HG03066 (cell line): Measurements from ENCODE around the gene SPOCK1.
"Not testable (repeated sequence)": the region's sequence is repeated elsewhere in the genome, so short reads cannot be mapped to it uniquely, and the experiment has no call there.

ENCODE experiments used
- ATAC-seq: cut with Tn5 transposase; IDR thresholded peaks from one replicate; pipeline ENCODE4 v1.9.1; 2021; ENCODE audit warnings: low read depth; ENCODE audit not compliant: unreplicated experiment

Gene SPOCK1

DNA sequence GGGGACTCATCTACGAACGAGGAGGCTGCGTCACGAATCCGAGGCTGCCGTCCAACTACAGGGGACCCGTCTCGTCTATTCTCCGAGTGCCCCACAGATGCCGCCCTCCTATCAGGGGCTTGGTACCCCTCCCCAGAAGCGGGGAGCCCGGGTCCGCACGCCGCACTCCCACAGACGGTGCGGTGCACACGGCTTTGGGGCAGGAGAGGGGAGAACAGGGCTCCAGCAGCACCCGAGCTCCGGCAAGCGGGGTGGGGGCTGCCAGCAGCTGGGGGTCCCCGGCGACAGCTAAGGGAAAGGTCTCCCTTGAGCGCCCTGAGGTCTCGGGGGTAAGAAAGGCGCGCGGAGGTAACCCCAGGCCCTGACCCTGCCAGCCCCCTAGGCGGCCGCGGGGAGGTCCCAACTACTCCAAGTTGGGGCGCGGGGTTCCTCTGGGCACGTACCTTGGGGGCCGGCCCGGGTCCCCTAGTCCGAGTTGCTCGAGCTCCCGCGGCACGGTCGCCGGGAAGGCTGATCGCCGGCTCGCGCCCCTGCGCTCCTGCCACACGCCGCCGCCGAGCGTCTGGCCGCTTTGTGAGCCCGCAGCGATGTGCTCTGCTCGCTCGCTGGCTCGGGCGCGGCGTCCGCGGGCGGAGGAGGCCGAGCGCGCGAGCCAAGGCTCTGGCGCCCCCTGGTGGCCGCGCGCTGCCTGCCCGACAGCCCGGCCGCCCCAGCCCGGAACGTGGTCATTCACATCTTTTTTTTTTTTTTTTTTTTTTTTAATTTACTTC lies at the start of gene SPOCK1:
SPOCK1 (minus strand) TSS at position 591 of the 770 bp plus-strand sequence.
- ATAC-seq, result peak; percentile 94

GRCh38 chr5:137545956-137546355 lies 46.8 kb upstream of the SPOCK1 start:
- no peak for ATAC-seq

GRCh38 chr5:137535449-137535848 lies 36.3 kb upstream of the SPOCK1 start:
- ATAC-seq, result not testable (repeated sequence)

- ATAC-seq, result no peak
Measured at GRCh38 chr5:137533963-137534362, 34.8 kb upstream of the SPOCK1 start.

GRCh38 chr5:137531266-137531665 lies 32.1 kb upstream of the SPOCK1 start:
- no peak for ATAC-seq

- ATAC-seq, result no peak
Measured at GRCh38 chr5:137521246-137521645, 22.1 kb upstream of the SPOCK1 start.

GRCh38 chr5:137516961-137517360 lies 17.8 kb upstream of the SPOCK1 start:
- no peak for ATAC-seq

DNA sequence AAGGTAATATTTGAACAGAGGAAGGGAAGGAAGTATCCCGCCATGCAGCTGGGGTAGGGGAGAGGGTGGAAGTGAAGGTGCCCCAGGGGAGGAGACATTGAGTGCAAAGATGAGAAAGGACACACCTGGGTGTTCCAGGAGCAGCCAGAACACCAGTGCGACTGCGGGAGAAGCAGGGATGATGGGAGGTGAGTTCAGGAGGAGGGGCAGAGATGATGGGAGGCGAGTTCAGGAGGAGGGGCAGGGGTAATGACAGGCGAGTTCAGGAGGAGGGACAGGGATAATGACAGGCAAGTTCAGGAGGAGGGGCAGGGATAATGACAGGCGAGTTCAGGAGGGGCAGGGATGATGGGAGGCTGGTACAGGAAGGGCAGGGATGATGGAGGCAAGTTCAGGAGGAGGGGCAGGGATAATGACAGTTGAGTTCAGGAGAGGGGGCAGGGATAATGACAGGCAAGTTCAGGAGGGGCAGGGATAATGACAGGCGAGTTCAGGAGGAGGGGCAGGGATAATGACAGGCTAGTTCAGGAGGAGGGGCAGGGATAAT lies 17.2 kb upstream of the SPOCK1 start:
- no peak for ATAC-seq

DNA sequence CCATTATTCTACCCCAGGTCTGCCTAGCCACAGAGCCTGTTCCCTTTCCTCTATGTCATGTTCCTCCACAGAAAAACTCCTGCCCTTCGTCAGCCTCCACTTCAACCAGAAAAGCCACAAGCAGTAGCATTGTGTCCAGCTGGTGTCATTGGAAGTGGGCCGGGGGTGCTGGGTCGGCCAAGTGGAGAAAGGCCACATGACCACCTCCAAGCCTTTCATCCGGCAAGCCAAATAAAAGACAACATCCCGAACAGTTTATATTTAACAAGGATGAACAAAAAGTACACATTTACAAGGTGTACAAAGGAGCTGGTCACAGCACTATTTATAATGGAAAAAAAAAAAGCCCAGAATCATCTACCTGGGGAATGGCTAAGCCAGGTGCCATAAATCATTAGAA lies 16.1 kb upstream of the SPOCK1 start:
- no peak for ATAC-seq

GRCh38 chr5:137510671-137511070 lies 11.5 kb upstream of the SPOCK1 start:
- ATAC-seq, result no peak

GRCh38 chr5:137507150-137507549 lies 8.0 kb upstream of the SPOCK1 start:
- ATAC-seq, result no peak

- no peak for ATAC-seq
Measured at GRCh38 chr5:137506296-137506695, 7.2 kb upstream of the SPOCK1 start.

DNA sequence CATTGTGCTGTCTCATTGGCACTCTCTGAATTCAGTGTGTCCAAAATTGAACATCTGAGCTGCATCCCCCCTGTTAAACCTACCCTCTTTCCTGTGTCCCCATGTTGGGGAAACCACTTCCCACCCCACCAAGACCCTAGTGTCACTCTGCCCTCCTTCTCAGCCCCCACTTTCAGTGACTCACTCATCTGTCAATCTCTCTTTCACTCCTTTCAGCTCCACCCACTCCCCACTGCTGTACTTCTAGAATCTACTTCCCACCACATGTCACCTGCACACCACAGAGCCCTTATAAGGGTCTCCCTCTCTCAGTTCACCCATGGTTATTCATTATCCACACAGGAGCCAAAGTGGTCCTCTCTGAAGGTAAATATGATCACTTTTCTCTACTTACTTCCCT lies 5.8 kb upstream of the SPOCK1 start:
- ATAC-seq, result no peak

GRCh38 chr5:137503456-137503855 lies 4.3 kb upstream of the SPOCK1 start:
- ATAC-seq, result no peak

- ATAC-seq, result no peak
Measured at GRCh38 chr5:137502632-137503031, 3.5 kb upstream of the SPOCK1 start.

- no peak for ATAC-seq
Measured at GRCh38 chr5:137501846-137502406, 2.8 kb upstream of the SPOCK1 start.

- ATAC-seq, result no peak
Measured at GRCh38 chr5:137501226-137501625, 2.1 kb upstream of the SPOCK1 start.

DNA sequence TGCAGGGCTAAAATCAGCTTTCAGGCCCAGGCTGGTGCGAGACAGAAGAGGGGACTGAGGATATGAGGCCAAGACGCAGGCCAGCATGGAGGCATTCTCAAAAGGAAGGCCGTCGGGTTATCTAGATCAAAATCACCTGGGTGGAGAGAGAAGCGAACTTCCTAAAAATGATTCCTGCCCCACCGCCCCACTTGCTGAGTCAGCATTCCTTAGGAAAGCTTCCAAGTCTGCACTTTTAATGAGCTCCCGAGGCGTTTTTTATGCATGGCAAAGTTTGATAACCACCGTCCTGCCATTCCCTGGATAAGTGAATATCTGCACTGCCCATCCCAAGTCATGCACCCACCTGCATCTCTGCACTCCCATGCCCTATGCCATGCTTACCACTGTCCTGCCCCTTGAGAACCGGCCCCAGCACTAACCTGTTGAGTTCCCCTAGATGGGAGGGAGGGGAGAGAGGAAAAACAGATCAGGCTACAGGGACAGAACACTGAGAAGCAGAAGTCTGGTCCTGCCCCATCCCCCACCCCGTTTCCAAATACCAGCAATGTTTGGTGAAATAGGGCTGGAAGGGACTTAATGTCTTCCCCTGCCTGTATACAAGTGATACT lies 1.6 kb upstream of the SPOCK1 start:
- no peak for ATAC-seq

- ATAC-seq, result not testable (repeated sequence)
Measured at GRCh38 chr5:137499506-137499847, 351 bp upstream of the SPOCK1 start.

DNA sequence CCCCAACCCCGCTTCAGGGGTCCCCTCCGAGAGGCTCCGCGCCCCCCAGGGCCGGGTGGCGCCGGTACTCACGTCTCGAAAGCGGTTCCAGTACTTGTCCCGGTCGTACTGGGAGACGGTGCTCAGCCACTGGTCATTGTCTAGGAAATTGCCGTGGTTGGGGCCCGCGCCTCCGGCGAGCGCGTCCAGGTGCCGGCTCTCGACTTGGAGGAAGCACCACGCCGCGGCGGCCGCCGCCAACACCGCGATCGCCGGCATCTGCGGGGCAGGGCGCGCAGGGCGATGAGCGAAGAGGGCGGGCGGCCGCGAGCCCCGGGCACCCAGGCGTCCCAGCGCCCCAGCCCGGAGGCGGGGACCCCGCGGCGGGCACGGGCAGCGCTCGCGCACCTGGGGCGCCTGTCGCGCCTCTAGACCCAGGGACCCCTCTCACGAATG lies 808 bp downstream of the SPOCK1 start:
- ATAC-seq, result no peak

- no peak for ATAC-seq
Measured at GRCh38 chr5:137497396-137498290, 1.5 kb downstream of the SPOCK1 start.
